CD4-positive, alpha-beta T cell treated with Interleukin-6 at 100 ng/mL for 8 hours (primary cell): ENCODE data around the gene HDAC9.

Experiments used
- DNase-seq: peaks from one replicate; pipeline ENCODE4 v3.0.0-alpha.2; 2020; ENCODE audit warnings: mixed read lengths, low spot score

HDAC9 gene

GRCh38 chr7:18526368-18526878, 30.9 kb downstream of the HDAC9 start:
- DNase-seq = no peak

GRCh38 chr7:18529239-18529638, 33.7 kb downstream of the HDAC9 start:
- DNase-seq = no peak

- DNase-seq = no peak
Measured at GRCh38 chr7:18530224-18531179, 35.0 kb downstream of the HDAC9 start.

GRCh38 chr7:18531539-18531938, 36.0 kb downstream of the HDAC9 start:
- no peak for DNase-seq

GRCh38 chr7:18532813-18533212, 37.3 kb downstream of the HDAC9 start:
- no peak for DNase-seq

GRCh38 chr7:18534481-18534880, 38.9 kb downstream of the HDAC9 start:
- no peak for DNase-seq

- DNase-seq = no peak
Measured at GRCh38 chr7:18535810-18536415, 40.4 kb downstream of the HDAC9 start.

GRCh38 chr7:18536486-18536885, 40.9 kb downstream of the HDAC9 start:
- DNase-seq = no peak

- no peak for DNase-seq
Measured at GRCh38 chr7:18538554-18539250, 43.2 kb downstream of the HDAC9 start.

- DNase-seq = no peak
Measured at GRCh38 chr7:18540396-18540795, 44.8 kb downstream of the HDAC9 start.

- no peak for DNase-seq
Measured at GRCh38 chr7:18541181-18541870, 45.8 kb downstream of the HDAC9 start.

GRCh38 chr7:18541871-18542212, 46.3 kb downstream of the HDAC9 start:
- no peak for DNase-seq

- no peak for DNase-seq
Measured at GRCh38 chr7:18546576-18546975, 51.0 kb downstream of the HDAC9 start.

- DNase-seq = no peak
Measured at GRCh38 chr7:18547509-18548187, 52.1 kb downstream of the HDAC9 start.

GRCh38 chr7:18548534-18548933, 53.0 kb downstream of the HDAC9 start:
- no peak for DNase-seq

GRCh38 chr7:18550574-18550973, 55.0 kb downstream of the HDAC9 start:
- DNase-seq = no peak

- no peak for DNase-seq
Measured at GRCh38 chr7:18552316-18552916, 56.9 kb downstream of the HDAC9 start.

- DNase-seq = no peak
Measured at GRCh38 chr7:18552943-18553604, 57.5 kb downstream of the HDAC9 start.

GRCh38 chr7:18553605-18554003, 58.1 kb downstream of the HDAC9 start:
- DNase-seq = no peak

GRCh38 chr7:18555120-18555519, 59.6 kb downstream of the HDAC9 start:
- DNase-seq = no peak

GRCh38 chr7:18555968-18556367, 60.4 kb downstream of the HDAC9 start:
- DNase-seq = no peak
